ENCODE data around the gene FHOD3. TPM values are rescaled to one million over a fixed set of nuclear protein-coding genes. Genes with fewer than 3 reads are reported as not detected.

Gene FHOD3
- total RNA-seq, 2 donors from 2014 or later = 2.8 to 3.1 TPM

DNA sequence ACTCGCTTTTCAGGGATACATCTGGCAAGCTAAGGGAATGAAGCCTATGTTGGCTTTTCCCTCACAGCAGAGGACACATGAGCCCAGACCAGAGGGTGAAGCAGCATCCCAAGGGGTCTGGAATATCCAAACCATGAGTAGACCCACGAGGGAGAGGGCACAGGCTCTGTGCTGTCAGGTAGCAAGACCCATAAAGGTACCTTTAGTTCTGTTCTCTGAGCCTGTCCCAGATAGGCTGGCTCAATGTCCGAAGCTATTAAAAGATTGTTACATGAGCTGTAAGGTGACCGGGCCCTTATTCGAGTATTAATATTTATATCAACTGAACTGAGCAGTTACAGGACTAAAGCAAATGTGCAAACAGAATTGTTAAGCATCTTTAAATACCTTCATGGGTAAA lies 479.1 kb downstream of the FHOD3 start:
- Histone ChIP-seq H3K27ac (ENCODE audit: low read depth, low read length) (no peak overlapping the region), H3K4me3 (ENCODE audit: low read length) (no peak overlapping the region), H3K4me1 (ENCODE audit: control insufficient read depth, insufficient read depth, low read length) (no peaks in the 10 kb centered on the region), H3K36me3 (ENCODE audit: control insufficient read depth, insufficient read depth, low read length) (no peaks in the 10 kb centered on the region), H3K27me3 (ENCODE audit: control insufficient read depth, insufficient read depth, low read length, poor library complexity, severe bottlenecking) (no peaks in the 10 kb centered on the region), H3K9ac (ENCODE audit: extremely low read depth, low read length, poor library complexity, severe bottlenecking) (no peak overlapping the region), H3K9me3 (ENCODE audit: control insufficient read depth, low read length) (no peaks in the 10 kb centered on the region)
- no peak for DNase-seq
- peaks cover 4% of the 10 kb centered on the region for H3K36me3 Mint-ChIP-seq (ENCODE audit: low read depth)
- H3K4me1 Mint-ChIP-seq = no peaks in the 10 kb centered on the region
- no peak overlapping the region for H3K27ac Mint-ChIP-seq
- H3K4me3 Mint-ChIP-seq = no peak overlapping the region
- H3K27me3 Mint-ChIP-seq (ENCODE audit: insufficient read depth) = no peaks in the 10 kb centered on the region
- 94 to 96% methylated on average over 2 to 5 of the region's 5 CpGs for WGBS, 2 experiments (ENCODE audit: insufficient coverage in 1 of 2, insufficient read length in 1 of 2)
- H3K9me3 Mint-ChIP-seq = no peaks in the 10 kb centered on the region
- TF ChIP-seq, protein P1, sequence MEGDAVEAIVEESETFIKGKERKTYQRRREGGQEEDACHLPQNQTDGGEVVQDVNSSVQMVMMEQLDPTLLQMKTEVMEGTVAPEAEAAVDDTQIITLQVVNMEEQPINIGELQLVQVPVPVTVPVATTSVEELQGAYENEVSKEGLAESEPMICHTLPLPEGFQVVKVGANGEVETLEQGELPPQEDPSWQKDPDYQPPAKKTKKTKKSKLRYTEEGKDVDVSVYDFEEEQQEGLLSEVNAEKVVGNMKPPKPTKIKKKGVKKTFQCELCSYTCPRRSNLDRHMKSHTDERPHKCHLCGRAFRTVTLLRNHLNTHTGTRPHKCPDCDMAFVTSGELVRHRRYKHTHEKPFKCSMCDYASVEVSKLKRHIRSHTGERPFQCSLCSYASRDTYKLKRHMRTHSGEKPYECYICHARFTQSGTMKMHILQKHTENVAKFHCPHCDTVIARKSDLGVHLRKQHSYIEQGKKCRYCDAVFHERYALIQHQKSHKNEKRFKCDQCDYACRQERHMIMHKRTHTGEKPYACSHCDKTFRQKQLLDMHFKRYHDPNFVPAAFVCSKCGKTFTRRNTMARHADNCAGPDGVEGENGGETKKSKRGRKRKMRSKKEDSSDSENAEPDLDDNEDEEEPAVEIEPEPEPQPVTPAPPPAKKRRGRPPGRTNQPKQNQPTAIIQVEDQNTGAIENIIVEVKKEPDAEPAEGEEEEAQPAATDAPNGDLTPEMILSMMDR (conservative IDR thresholded peaks at IDR 0.05) = no peak

DNA sequence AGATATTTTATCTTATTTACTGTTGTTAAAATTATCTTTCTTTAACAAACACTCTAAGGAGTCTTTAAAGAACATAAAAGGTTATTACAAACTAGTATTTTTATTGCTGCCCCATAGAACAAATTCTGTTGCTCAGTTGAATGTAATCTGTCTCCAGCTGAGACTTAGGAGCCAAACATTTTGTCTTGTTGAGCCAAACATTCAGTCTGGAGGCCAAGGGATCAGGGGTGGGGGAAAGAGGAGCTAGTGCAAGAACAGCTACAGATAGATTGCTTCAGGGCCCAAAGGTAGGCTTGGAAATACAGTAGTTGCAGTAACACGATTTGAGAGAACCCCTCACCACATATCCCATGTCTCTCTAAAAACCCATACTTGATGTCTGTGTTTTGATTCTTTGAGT lies 480.1 kb downstream of the FHOD3 start:
- Mint-ChIP-seq H3K4me3 (no peak overlapping the region), H3K36me3 (ENCODE audit: low read depth) (peaks cover 4% of the 10 kb centered on the region), H3K27me3 (ENCODE audit: insufficient read depth) (no peaks in the 10 kb centered on the region), H3K27ac (no peak overlapping the region), H3K4me1 (no peaks in the 10 kb centered on the region), H3K9me3 (no peaks in the 10 kb centered on the region)
- Histone ChIP-seq H3K9me3 (ENCODE audit: control insufficient read depth, low read length) (no peaks in the 10 kb centered on the region), H3K27ac (ENCODE audit: low read depth, low read length) (no peak overlapping the region), H3K27me3 (ENCODE audit: control insufficient read depth, insufficient read depth, low read length, poor library complexity, severe bottlenecking) (no peaks in the 10 kb centered on the region), H3K9ac (ENCODE audit: extremely low read depth, low read length, poor library complexity, severe bottlenecking) (no peak overlapping the region), H3K4me3 (ENCODE audit: low read length) (no peak overlapping the region), H3K36me3 (ENCODE audit: control insufficient read depth, insufficient read depth, low read length) (no peaks in the 10 kb centered on the region), H3K4me1 (ENCODE audit: control insufficient read depth, insufficient read depth, low read length) (no peaks in the 10 kb centered on the region)
- no peak for DNase-seq
- WGBS, 2 experiments (ENCODE audit: insufficient coverage in 1 of 2, insufficient read length in 1 of 2) = 100% methylated on average over 1 of the region's 1 CpG; no CpG with 5 or more reads in 1 of the 2 experiments
- TF ChIP-seq, protein P1 (conservative IDR thresholded peaks at IDR 0.05) = no peak

DNA sequence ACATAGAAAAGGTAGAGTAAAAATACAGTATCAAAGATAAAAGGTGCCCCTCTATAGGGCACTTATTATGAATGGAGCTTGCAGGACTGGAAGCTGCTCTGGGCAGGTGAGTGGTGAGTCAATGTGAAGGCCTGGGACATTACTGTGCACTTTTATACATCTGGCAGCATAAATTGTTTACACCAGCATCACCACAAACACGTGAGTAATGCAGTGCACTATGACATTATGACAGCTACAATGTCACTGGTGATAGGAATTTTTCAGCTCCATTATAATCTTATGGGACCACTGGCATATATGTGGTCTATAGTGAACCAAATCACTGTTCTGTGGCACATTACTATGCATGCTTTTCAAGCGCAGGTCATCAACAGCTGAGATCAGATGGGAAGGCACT lies 483.2 kb downstream of the FHOD3 start:
- H3K4me1 ChIP-seq (ENCODE audit: control insufficient read depth, insufficient read depth, low read length) = no peaks in the 10 kb centered on the region
- 85 to 90% methylated on average over 2 of the region's 2 CpGs for WGBS, 2 experiments (ENCODE audit: insufficient coverage in 1 of 2, insufficient read length in 1 of 2)
- Mint-ChIP-seq H3K4me3 (no peak overlapping the region), H3K4me1 (no peaks in the 10 kb centered on the region), H3K27me3 (ENCODE audit: insufficient read depth) (no peaks in the 10 kb centered on the region), H3K36me3 (ENCODE audit: low read depth) (peaks cover 4% of the 10 kb centered on the region), H3K27ac (no peak overlapping the region), H3K9me3 (no peaks in the 10 kb centered on the region)
- H3K27ac ChIP-seq (ENCODE audit: low read depth, low read length) = no peak overlapping the region
- TF ChIP-seq, protein P1 (conservative IDR thresholded peaks at IDR 0.05) = no peak
- DNase-seq = no peak
- H3K9ac ChIP-seq (ENCODE audit: extremely low read depth, low read length, poor library complexity, severe bottlenecking) = no peak overlapping the region
- H3K4me3 ChIP-seq (ENCODE audit: low read length) = no peak overlapping the region
- no peaks in the 10 kb centered on the region for H3K36me3 ChIP-seq (ENCODE audit: control insufficient read depth, insufficient read depth, low read length)
- H3K27me3 ChIP-seq (ENCODE audit: control insufficient read depth, insufficient read depth, low read length, poor library complexity, severe bottlenecking) = no peaks in the 10 kb centered on the region
- no peaks in the 10 kb centered on the region for H3K9me3 ChIP-seq (ENCODE audit: control insufficient read depth, low read length)
